ENCODE results near the gene NCAPG2.

- TF ChIP-seq CTCF (conservative IDR thresholded peaks at IDR 0.05) (no peak), EZH2 (IDR thresholded peaks at IDR 0.05; ENCODE audit: low read depth) (no peak)
Measured at GRCh38 chr7:158666401-158666800, 38.2 kb downstream of the NCAPG2 start.
